Measurements from ENCODE around the gene NOS1. TPM values are rescaled to one million over a fixed set of nuclear protein-coding genes. Genes with fewer than 3 reads are reported as not detected.

NOS1 gene
- total and polyA plus RNA-seq, 2 of the 8 experiments (the other 6 are each of a cell fraction or from before 2014, with no cell fraction given): 1.5 to 2.0 TPM

DNA sequence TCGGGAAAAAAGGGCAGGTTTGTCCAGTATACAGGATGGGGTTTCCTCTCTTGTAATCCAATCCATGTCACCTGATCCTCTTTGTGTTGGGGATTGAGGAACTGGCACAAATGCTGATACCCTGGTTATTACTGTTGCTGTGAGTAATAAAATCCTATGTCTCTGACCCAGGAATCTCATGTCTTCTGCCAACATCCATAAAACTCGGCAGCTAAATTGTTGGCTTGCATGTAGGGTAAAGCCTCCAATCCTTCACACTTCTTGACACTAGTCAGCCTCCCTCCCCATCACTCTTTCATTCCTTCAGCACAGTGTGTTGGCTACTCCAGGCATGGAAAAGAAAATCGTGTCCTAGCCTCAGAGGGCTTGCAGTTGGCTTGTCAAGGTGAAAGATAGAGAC is 9.2 kb upstream of the NOS1 start:
- Histone ChIP-seq H3K23ac (ENCODE audit: insufficient read length) (no peak overlapping the region), H2AK5ac (ENCODE audit: low read depth, low read length) (no peak overlapping the region), H3K79me1 (ENCODE audit: low read depth, low read length) (no peaks in the 10 kb centered on the region), H4K20me1 (replicated peaks in 1 of 2; ENCODE audit: control insufficient read depth in 1 of 2, insufficient read depth in 2 of 2, low read length in 2 of 2) (no peaks in the 10 kb centered on the region), H3K4me2 (ENCODE audit: insufficient read depth in 1 of 2, low read depth in 2 of 2, low read length in 2 of 2) (no peak overlapping the region), H2BK12ac (ENCODE audit: low read depth, low read length) (no peak overlapping the region), H3K56ac (replicated peaks; ENCODE audit: insufficient read length, low read depth, low read length) (no peak overlapping the region), H3K4me1 (replicated peaks in 1 of 4; ENCODE audit: control insufficient read depth in 3 of 4, insufficient read depth in 4 of 4, low read length in 3 of 4) (no peaks in the 10 kb centered on the region; a peak in 2 of 7 replicates), H3K9me3 (ENCODE audit: insufficient read depth in 2 of 2, low read depth in 1 of 2, low read length in 1 of 2) (no peaks in the 10 kb centered on the region), H3K27ac (ENCODE audit: low read depth, low read length) (no peak overlapping the region), H2BK5ac (ENCODE audit: low read depth, low read length) (no peak overlapping the region), H3K18ac (ENCODE audit: extremely low read depth, low read length) (no peak overlapping the region), H4K5ac (ENCODE audit: insufficient read length, low read depth, low read length) (no peak overlapping the region), H3K23me2 (ENCODE audit: low read depth, low read length) (peaks cover 5% of the 10 kb centered on the region; the same call in 1 of the 2 replicates), H3K4ac (replicated peaks; ENCODE audit: insufficient read length, low read depth, low read length) (no peak overlapping the region), H2BK20ac (ENCODE audit: low read length) (no peak overlapping the region), H3K14ac (ENCODE audit: insufficient read length) (no peak overlapping the region), H2BK15ac (ENCODE audit: low read length) (no peak overlapping the region), H3K79me2 (ENCODE audit: control insufficient read depth in 1 of 2, insufficient read depth in 2 of 2, low read length in 2 of 2) (no peaks in the 10 kb centered on the region), H2BK120ac (replicated peaks; ENCODE audit: low read depth, low read length) (no peak overlapping the region), H3K27me3 (replicated peaks in 1 of 4; ENCODE audit: control insufficient read depth in 3 of 4, extremely low read depth in 1 of 4, insufficient read depth in 3 of 4, low read length in 3 of 4) (no peaks in the 10 kb centered on the region), H4K91ac (replicated peaks; ENCODE audit: insufficient read length, low read length) (no peak overlapping the region), H3K36me3 (ENCODE audit: control insufficient read depth in 2 of 4, insufficient read depth in 4 of 4, low read length in 3 of 4) (no peaks in the 10 kb centered on the region), H3K4me3 (ENCODE audit: extremely low read depth in 1 of 4, insufficient read depth in 2 of 4, low read depth in 3 of 4, low read length in 4 of 4) (no peak overlapping the region), H4K8ac (ENCODE audit: extremely low read depth, insufficient read depth, low read length) (no peak overlapping the region), H2AFZ (ENCODE audit: low read length) (no peak overlapping the region), H3K9ac (replicated peaks in 1 of 4; ENCODE audit: extremely low read depth in 1 of 4, low read depth in 3 of 4, low read length in 3 of 4) (no peak overlapping the region)
- ChIA-PET POLR2A (ENCODE audit: partially characterized antibody) (no interaction called here), CTCF (ENCODE audit: partially characterized antibody) (interaction anchor here (0.6 to 7.3 kb wide), 10 partner anchors 29 to 488 kb away, joined by 3 to 89 read pairs (median 4); no protein-coding TSS in a partner anchor)
- DNase-seq (ENCODE audit: low read depth in 1 of 2, low spot score in 2 of 2): no peak
- 85% methylated on average over 3 of the region's 3 CpGs; no CpG with 5 or more reads in 1 of the 2 experiments for WGBS, 2 experiments (ENCODE audit: extremely low coverage in 1 of 2, insufficient coverage in 1 of 2, insufficient read length in 1 of 2, insufficient replicate concordance in 2 of 2, low coverage in 1 of 2, low lambda C conversion rate in 2 of 2, missing lambda C conversion rate in 1 of 2)
- no peak for FAIRE-seq
- TF ChIP-seq KDM4A (IDR thresholded peaks at IDR 0.05; ENCODE audit: low read depth, low read length, severe bottlenecking): no peak
- TF ChIP-seq JUND (IDR thresholded peaks at IDR 0.05; ENCODE audit: low read length): no peak
- TF ChIP-seq E2F6 (IDR thresholded peaks at IDR 0.05): no peak
- TF ChIP-seq KDM1A (IDR thresholded peaks at IDR 0.05; ENCODE audit: borderline replicate concordance, low read length): no peak
- TF ChIP-seq RBBP5 (IDR thresholded peaks at IDR 0.05; ENCODE audit: borderline replicate concordance, low read depth, low read length): no peak
- no peak for TF ChIP-seq POLR2A (IDR thresholded peaks at IDR 0.05; ENCODE audit: control extremely low read depth in 1 of 2, low read depth in 2 of 2, low read length in 2 of 2)
- TF ChIP-seq POLR2AphosphoS5 (IDR thresholded peaks at IDR 0.05; ENCODE audit: low read depth, low read length): no peak
- no peak for TF ChIP-seq HDAC2 (IDR thresholded peaks at IDR 0.05; ENCODE audit: borderline replicate concordance in 1 of 2, low read depth in 2 of 2, low read length in 2 of 2)
- TF ChIP-seq, protein P1, sequence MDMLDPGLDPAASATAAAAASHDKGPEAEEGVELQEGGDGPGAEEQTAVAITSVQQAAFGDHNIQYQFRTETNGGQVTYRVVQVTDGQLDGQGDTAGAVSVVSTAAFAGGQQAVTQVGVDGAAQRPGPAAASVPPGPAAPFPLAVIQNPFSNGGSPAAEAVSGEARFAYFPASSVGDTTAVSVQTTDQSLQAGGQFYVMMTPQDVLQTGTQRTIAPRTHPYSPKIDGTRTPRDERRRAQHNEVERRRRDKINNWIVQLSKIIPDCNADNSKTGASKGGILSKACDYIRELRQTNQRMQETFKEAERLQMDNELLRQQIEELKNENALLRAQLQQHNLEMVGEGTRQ (IDR thresholded peaks at IDR 0.05; ENCODE audit: low read length): no peak
- TF ChIP-seq SP2 (IDR thresholded peaks at IDR 0.05; ENCODE audit: low read length): no peak
- no peak for TF ChIP-seq CBX5 (IDR thresholded peaks at IDR 0.05; ENCODE audit: low read depth, low read length)
- TF ChIP-seq SUZ12 (IDR thresholded peaks at IDR 0.05; ENCODE audit: low read length): no peak
- TF ChIP-seq SIN3A (conservative IDR thresholded peaks at IDR 0.05 in 1 of 2, IDR thresholded peaks at IDR 0.05 in 1 of 2; ENCODE audit: low read depth in 1 of 2, low read length in 2 of 2): no peak

Measured in H1 (cell line).